Nephron progenitor cell (in vitro differentiated cells): ENCODE results near the gene INSRR.

Experiments
- DNase-seq: peaks from one replicate; pipeline ENCODE4 v3.0.0; 2021
- H3K27ac Mint-ChIP-seq: 2 replicates; pipeline ENCODE4 v1.8.0; 2021; ENCODE audit warnings: mild to moderate bottlenecking, moderate library complexity, mixed read lengths
- H3K27me3 Mint-ChIP-seq: 2 replicates; pipeline ENCODE4 v1.8.0; 2021; ENCODE audit warnings: mild to moderate bottlenecking, low read depth, mixed read lengths; ENCODE audit not compliant: poor library complexity
- H3K36me3 Mint-ChIP-seq: 2 replicates; pipeline ENCODE4 v1.8.0; 2021; ENCODE audit warnings: low read depth, mixed read lengths
- H3K4me1 Mint-ChIP-seq: 2 replicates; pipeline ENCODE4 v1.8.0; 2021; ENCODE audit warnings: mixed read lengths
- H3K4me3 Mint-ChIP-seq: 2 replicates; pipeline ENCODE4 v1.8.0; 2021; ENCODE audit warnings: mild to moderate bottlenecking, moderate library complexity, mixed read lengths
- H3K9me3 Mint-ChIP-seq: 2 replicates; pipeline ENCODE4 v1.8.0; 2021; ENCODE audit warnings: mild to moderate bottlenecking, moderate library complexity, mixed read lengths
- TF ChIP-seq, protein P1 (sequence below): fragments of 200-600 bp; sonication (generic); IDR thresholded peaks from 2 replicates; pipeline ENCODE4 v1.5.0; 2021; ENCODE audit warnings: antibody characterized with exemption

Gene INSRR

GRCh38 chr1:156858959-156859522 is at the start of gene INSRR:
Gene INSRR (minus strand): TSS chr1:156859117. CDS start chr1:156858621, 496 bp downstream.
- Mint-ChIP-seq H3K27me3 (peaks cover 76% of the 10 kb centered on the region), H3K4me3 (peak within 1 kb of the TSS; percentile 84), H3K4me1 (peaks cover 73% of the 10 kb centered on the region), H3K27ac (no peak within 1 kb of the TSS), H3K36me3 (no peaks in the 10 kb centered on the region), H3K9me3 (no peaks in the 10 kb centered on the region)
- peak; percentile 44 for DNase-seq
- TF ChIP-seq, protein P1, sequence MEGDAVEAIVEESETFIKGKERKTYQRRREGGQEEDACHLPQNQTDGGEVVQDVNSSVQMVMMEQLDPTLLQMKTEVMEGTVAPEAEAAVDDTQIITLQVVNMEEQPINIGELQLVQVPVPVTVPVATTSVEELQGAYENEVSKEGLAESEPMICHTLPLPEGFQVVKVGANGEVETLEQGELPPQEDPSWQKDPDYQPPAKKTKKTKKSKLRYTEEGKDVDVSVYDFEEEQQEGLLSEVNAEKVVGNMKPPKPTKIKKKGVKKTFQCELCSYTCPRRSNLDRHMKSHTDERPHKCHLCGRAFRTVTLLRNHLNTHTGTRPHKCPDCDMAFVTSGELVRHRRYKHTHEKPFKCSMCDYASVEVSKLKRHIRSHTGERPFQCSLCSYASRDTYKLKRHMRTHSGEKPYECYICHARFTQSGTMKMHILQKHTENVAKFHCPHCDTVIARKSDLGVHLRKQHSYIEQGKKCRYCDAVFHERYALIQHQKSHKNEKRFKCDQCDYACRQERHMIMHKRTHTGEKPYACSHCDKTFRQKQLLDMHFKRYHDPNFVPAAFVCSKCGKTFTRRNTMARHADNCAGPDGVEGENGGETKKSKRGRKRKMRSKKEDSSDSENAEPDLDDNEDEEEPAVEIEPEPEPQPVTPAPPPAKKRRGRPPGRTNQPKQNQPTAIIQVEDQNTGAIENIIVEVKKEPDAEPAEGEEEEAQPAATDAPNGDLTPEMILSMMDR: no peak

GRCh38 chr1:156908541-156908940 is 49.6 kb upstream of the INSRR start:
- Mint-ChIP-seq H3K27ac (no peak overlapping the region), H3K27me3 (peaks cover 21% of the 10 kb centered on the region), H3K4me1 (peaks cover 34% of the 10 kb centered on the region), H3K9me3 (no peaks in the 10 kb centered on the region), H3K36me3 (peaks cover 4% of the 10 kb centered on the region), H3K4me3 (no peak overlapping the region)
- no peak for DNase-seq
- TF ChIP-seq, protein P1: no peak

GRCh38 chr1:156906206-156906906 is 47.4 kb upstream of the INSRR start:
- Mint-ChIP-seq H3K4me3 (no peak overlapping the region), H3K27ac (no peak overlapping the region), H3K27me3 (peaks cover 24% of the 10 kb centered on the region), H3K4me1 (peaks cover 43% of the 10 kb centered on the region), H3K9me3 (no peaks in the 10 kb centered on the region), H3K36me3 (peaks cover 4% of the 10 kb centered on the region)
- no peak for DNase-seq
- TF ChIP-seq, protein P1: no peak

- DNase-seq: no peak
- H3K27ac Mint-ChIP-seq: no peak overlapping the region
- TF ChIP-seq, protein P1: no peak
- H3K4me1 Mint-ChIP-seq: peaks cover 48% of the 10 kb centered on the region
- H3K36me3 Mint-ChIP-seq: peaks cover 4% of the 10 kb centered on the region
- H3K27me3 Mint-ChIP-seq: peaks cover 19% of the 10 kb centered on the region
- no peaks in the 10 kb centered on the region for H3K9me3 Mint-ChIP-seq
- H3K4me3 Mint-ChIP-seq: no peak overlapping the region
Measured at GRCh38 chr1:156905651-156906050, 46.7 kb upstream of the INSRR start.

DNA sequence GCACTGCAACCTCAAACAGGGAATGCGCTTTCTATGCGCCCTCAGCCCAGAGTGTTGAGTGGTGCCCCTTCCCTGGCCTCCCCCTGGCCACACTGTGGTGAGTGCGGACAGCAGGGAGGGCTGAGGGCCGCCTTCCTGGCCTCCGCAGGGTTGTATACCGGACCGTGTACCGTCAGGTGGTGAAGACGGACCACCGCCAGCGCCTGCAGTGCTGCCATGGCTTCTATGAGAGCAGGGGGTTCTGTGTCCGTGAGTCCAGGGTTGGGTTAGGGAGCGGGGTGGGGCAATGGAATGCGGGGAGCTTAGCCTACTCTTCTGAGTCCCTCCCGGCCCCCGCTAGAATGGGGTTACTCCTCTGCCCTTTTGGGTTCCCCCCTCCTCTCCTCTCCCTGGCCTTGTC is 46.3 kb upstream of the INSRR start:
- no peak for DNase-seq

More for the DNA sequence above, 46.3 kb upstream of the INSRR start:
- peaks cover 19% of the 10 kb centered on the region for H3K27me3 Mint-ChIP-seq
- no peaks in the 10 kb centered on the region for H3K9me3 Mint-ChIP-seq
- peaks cover 53% of the 10 kb centered on the region for H3K4me1 Mint-ChIP-seq
- no peak overlapping the region for H3K4me3 Mint-ChIP-seq
- TF ChIP-seq, protein P1: no peak
- no peak overlapping the region for H3K27ac Mint-ChIP-seq
- peaks cover 4% of the 10 kb centered on the region for H3K36me3 Mint-ChIP-seq
